Measurements from ENCODE around the gene APOLD1. TPM values are rescaled to one million over a fixed set of nuclear protein-coding genes. Genes with fewer than 3 reads are reported as not detected.

The APOLD1 gene, protein sequence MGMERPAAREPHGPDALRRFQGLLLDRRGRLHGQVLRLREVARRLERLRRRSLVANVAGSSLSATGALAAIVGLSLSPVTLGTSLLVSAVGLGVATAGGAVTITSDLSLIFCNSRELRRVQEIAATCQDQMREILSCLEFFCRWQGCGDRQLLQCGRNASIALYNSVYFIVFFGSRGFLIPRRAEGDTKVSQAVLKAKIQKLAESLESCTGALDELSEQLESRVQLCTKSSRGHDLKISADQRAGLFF
- total RNA-seq (2013): 0.65 TPM
- polyA plus RNA-seq: under 1 TPM in 2 of 3 donors, not detected in 1; 0.08 to 0.21 TPM
- polyA minus RNA-seq: 0.48 and 0.55 TPM in 2 replicates
- 0.26 to 5.6 (median 0.84) reads per million in 11 experiments for total RNA-seq

GRCh38 chr12:12784911-12785814 lies at the start of gene APOLD1:
APOLD1 (plus strand) TSS chr12:12785659; CDS start chr12:12785692, 33 bp downstream.
- peak within 1 kb of the TSS; percentile 49 to 88 (median 64) for H3K4me3 ChIP-seq (replicated peaks in 1 of 3; ENCODE audit: low read depth in 2 of 3, low read length in 3 of 3)
- peak within 1 kb of the TSS in 1 of 2 donors; percentile 64 for H3K27ac ChIP-seq (ENCODE audit: low read depth in 1 of 2, low read length in 2 of 2)
- intact Hi-C loops (cut with micrococcal nuclease): loop anchor here in 1 of 2 donors (10.0 kb wide), 1 partner anchor 450 kb away; no protein-coding TSS in a partner anchor
- H3K4me2 ChIP-seq (replicated peaks; ENCODE audit: extremely low read depth, low read length, poor library complexity, severe bottlenecking): peak within 1 kb of the TSS; percentile 91
- H3K36me3 Mint-ChIP-seq: peaks cover 3 to 9% of the 10 kb centered on the region in 2 donors
- peak within 1 kb of the TSS; percentile 84 to 89 for H3K4me3 Mint-ChIP-seq
- H3K27me3 ChIP-seq (ENCODE audit: control insufficient read depth in 2 of 2, insufficient read depth in 2 of 2, low read length in 2 of 2): no peaks in the 10 kb centered on the region
- H3K9me3 Mint-ChIP-seq: no peaks in the 10 kb centered on the region
- H3K4me1 ChIP-seq (ENCODE audit: control insufficient read depth in 1 of 2, insufficient read depth in 2 of 2, low read length in 2 of 2): peaks cover 15 to 18% of the 10 kb centered on the region in 2 donors
- H3K27me3 Mint-ChIP-seq (ENCODE audit: low read depth in 3 of 3): peaks cover 0 to 2% (median 1%) of the 10 kb centered on the region in 3 donors
- H3K4me1 Mint-ChIP-seq: peaks cover 12% of the 10 kb centered on the region
- peak within 1 kb of the TSS; percentile 69 for H3K9ac ChIP-seq (ENCODE audit: insufficient read depth, low read length, poor library complexity, severe bottlenecking)
- DNase-seq: no peak
- 87% methylated on average over 10 of the region's 14 CpGs for WGBS (ENCODE audit: insufficient coverage)
- H2AFZ ChIP-seq (ENCODE audit: insufficient read depth, low read depth, low read length, poor library complexity, severe bottlenecking): peak within 1 kb of the TSS; percentile 100
- no peaks in the 10 kb centered on the region for H3K9me3 ChIP-seq (replicated peaks in 1 of 2; ENCODE audit: control insufficient read depth in 1 of 2, insufficient read depth in 1 of 2, low read length in 2 of 2)
- H3K79me2 ChIP-seq (ENCODE audit: insufficient read depth, low read length): no peaks in the 10 kb centered on the region
- no peaks in the 10 kb centered on the region for H3K36me3 ChIP-seq (replicated peaks in 1 of 2; ENCODE audit: control insufficient read depth in 1 of 2, insufficient read depth in 2 of 2, low read length in 2 of 2)
- TF ChIP-seq CTCF (IDR thresholded peaks at IDR 0.05): no peak
- no peaks in the 10 kb centered on the region for H4K20me1 ChIP-seq (ENCODE audit: insufficient read depth, low read length)
- peak within 1 kb of the TSS in 1 of 7 donors; percentile 74 for H3K27ac Mint-ChIP-seq
